HepG2 (cell line): ENCODE results near the gene ENHO. TPM values are rescaled to one million over a fixed set of nuclear protein-coding genes. Genes with fewer than 3 reads are reported as not detected.

Source experiments
- ATF4 ChIP-seq, 2 experiments: fragments of 450-650 bp in 1 of 2; sonication (generic) in 1 of 2; formaldehyde crosslinking; IDR thresholded peaks; 2 replicates each; pipeline versions ENCODE4 v1.5.0 to v1.8.0; 2020 to 2022; ENCODE audit warnings: mild to moderate bottlenecking in 1 of 2, missing genetic modification reagents in 1 of 2
- BRCA1 ChIP-seq: sonication (generic); formaldehyde crosslinking; IDR thresholded peaks from 2 replicates; pipeline ENCODE4 v1.4.0; 2020; ENCODE audit warnings: missing genetic modification reagents
- FOSL2 ChIP-seq: sonication (generic); formaldehyde crosslinking; IDR thresholded peaks from 2 replicates; pipeline ENCODE4 v1.4.0; 2020; ENCODE audit warnings: missing genetic modification reagents
- HMG20B ChIP-seq: conservative IDR thresholded peaks from 2 replicates; pipeline ENCODE4 v1.6.1; 2016; ENCODE audit warnings: missing genetic modification reagents, missing compliant biosample characterization
- HNF4A ChIP-seq: sonication (generic); formaldehyde crosslinking; IDR thresholded peaks from 2 replicates; pipeline ENCODE4 v1.4.0; 2020; ENCODE audit warnings: missing genetic modification reagents
- NR2C2 ChIP-seq: sonication (generic); formaldehyde crosslinking; IDR thresholded peaks from 2 replicates; pipeline ENCODE4 v1.4.0; 2020; ENCODE audit warnings: missing genetic modification reagents, mild to moderate bottlenecking, moderate library complexity, borderline replicate concordance
- NR2F2 ChIP-seq: IDR thresholded peaks from 2 replicates; pipeline ENCODE4 v1.6.1; 2012; ENCODE audit warnings: low read depth, inconsistent platforms, borderline replicate concordance
- PHF21A ChIP-seq: sonication (generic); formaldehyde crosslinking; IDR thresholded peaks from 2 replicates; pipeline ENCODE4 v1.5.0; 2020; ENCODE audit warnings: mild to moderate bottlenecking, missing genetic modification reagents
- RXRA ChIP-seq: sonication (generic); formaldehyde crosslinking; IDR thresholded peaks from 2 replicates; pipeline ENCODE4 v1.5.1; 2020; ENCODE audit warnings: missing genetic modification reagents
- RXRB ChIP-seq: IDR thresholded peaks from 2 replicates; pipeline ENCODE4 v1.6.1; 2016; ENCODE audit warnings: borderline replicate concordance, missing genetic modification reagents, missing compliant biosample characterization
- SOX6 ChIP-seq, 2 experiments: fragments of 450-650 bp in 1 of 2; sonication (generic) in 1 of 2; formaldehyde crosslinking in 1 of 2; IDR thresholded peaks; 2 replicates each; pipeline versions ENCODE4 v1.4.0 to v1.6.1; 2017 to 2020; ENCODE audit warnings: antibody characterized with exemption in 1 of 2, mild to moderate bottlenecking in 1 of 2, missing genetic modification reagents in 1 of 2
- TEAD3 ChIP-seq: optimal IDR thresholded peaks from 2 replicates; pipeline ENCODE3; 2016; ENCODE audit warnings: borderline replicate concordance
- UBTF ChIP-seq: sonication (generic); formaldehyde crosslinking; IDR thresholded peaks from 2 replicates; pipeline ENCODE4 v1.4.0; 2020; ENCODE audit warnings: mild to moderate bottlenecking, missing genetic modification reagents
- ZFX ChIP-seq: sonication (generic); formaldehyde crosslinking; IDR thresholded peaks from 2 replicates; pipeline ENCODE4 v1.4.0; 2020; ENCODE audit warnings: mild to moderate bottlenecking, low read depth, missing genetic modification reagents, moderate library complexity
- ZMYM4 ChIP-seq: sonication (generic); formaldehyde crosslinking; IDR thresholded peaks from 2 replicates; pipeline ENCODE4 v1.8.1; 2023; ENCODE audit warnings: mild to moderate bottlenecking, missing genetic modification reagents
- ZNF20 ChIP-seq: sonication (generic); formaldehyde crosslinking; IDR thresholded peaks from 2 replicates; pipeline ENCODE4 v1.4.0; 2020; ENCODE audit warnings: mild to moderate bottlenecking, moderate library complexity, missing genetic modification reagents
- ZNF746 ChIP-seq: sonication (generic); formaldehyde crosslinking; IDR thresholded peaks from 2 replicates; pipeline ENCODE4 v1.8.0; 2022; ENCODE audit warnings: mild to moderate bottlenecking, missing genetic modification reagents
- ZNF841 ChIP-seq: sonication (generic); formaldehyde crosslinking; IDR thresholded peaks from 2 replicates; pipeline ENCODE4 v1.8.1; 2023; ENCODE audit warnings: missing genetic modification reagents, borderline replicate concordance
- polyA plus RNA-seq, 8 experiments: library from polyadenylated mRNA; depleted of rRNA in 3 of 8; stranded (reverse) in 7 of 8; unstranded in 1 of 8; fragments of >200 nt; fragmentation: Illumina TruSeq in 4 of 8; extraction: Trizol in 4 of 8; gene quantifications; 2 replicates each; pipeline versions ENCODE4 v1.2.1 to v1.2.3, GENCODE V29; 2011 to 2016; ENCODE audit warnings: low read depth in 4 of 8, missing spikeins in 1 of 8, mixed read lengths in 1 of 8; ENCODE audit not compliant: insufficient read depth in 1 of 8
- total RNA-seq, 5 experiments: library from RNA; depleted of rRNA; stranded (reverse); fragments of >200 nt; fragmentation: Illumina TruSeq; extraction: Trizol; gene quantifications; 2 replicates each; pipeline ENCODE4 v1.2.3, GENCODE V29; 2016; ENCODE audit warnings: low read depth in 1 of 5
- TF ChIP-seq, protein P1 (sequence below): sonication (generic); formaldehyde crosslinking; IDR thresholded peaks from 2 replicates; pipeline ENCODE4 v1.4.0; 2020; ENCODE audit warnings: mild to moderate bottlenecking, missing genetic modification reagents, borderline replicate concordance

Gene ENHO
- total and polyA plus RNA-seq, 2 of the 13 experiments (the other 11 are each of a cell fraction or from before 2014, with no cell fraction given) = 0.08 to 0.60 TPM

- no peak for TF ChIP-seq ZNF20 (CRISPR knock-in tag)
- TF ChIP-seq HNF4A (CRISPR knock-in tag) = peak; percentile 60
- peak; percentile 62; the same call in 1 of the 2 replicates for TF ChIP-seq ZNF746 (CRISPR knock-in tag)
- TF ChIP-seq BRCA1 (CRISPR knock-in tag) = no peak
- TF ChIP-seq UBTF (CRISPR knock-in tag) = peak; percentile 66
- peak; percentile 56 for TF ChIP-seq NR2C2 (CRISPR knock-in tag)
- no peak for TF ChIP-seq ZNF841 (CRISPR knock-in tag)
- TF ChIP-seq RXRB (CRISPR knock-in tag) = peak; percentile 56
- TF ChIP-seq RXRA (CRISPR knock-in tag) = peak; percentile 79; the same call in 1 of the 2 replicates
- peak; percentile 92 for TF ChIP-seq NR2F2
- 0 out of 2 replicates have a peak, but pooled peaks have one; percentile 30 for TF ChIP-seq ZFX (CRISPR knock-in tag)
- no peak for TF ChIP-seq SOX6 (IDR thresholded peaks at IDR 0.05)
- TF ChIP-seq SOX6 (CRISPR knock-in tag; IDR thresholded peaks at IDR 0.05) = peak; percentile 85
- peak; percentile 90 for TF ChIP-seq PHF21A (CRISPR knock-in tag)
- peak; percentile 99 for TF ChIP-seq HMG20B (CRISPR knock-in tag)
- TF ChIP-seq TEAD3 (CRISPR knock-in tag) = peak; percentile 14
- TF ChIP-seq ZMYM4 (CRISPR knock-in tag) = peak; percentile 47; the same call in 1 of the 2 replicates
- TF ChIP-seq, protein P1, sequence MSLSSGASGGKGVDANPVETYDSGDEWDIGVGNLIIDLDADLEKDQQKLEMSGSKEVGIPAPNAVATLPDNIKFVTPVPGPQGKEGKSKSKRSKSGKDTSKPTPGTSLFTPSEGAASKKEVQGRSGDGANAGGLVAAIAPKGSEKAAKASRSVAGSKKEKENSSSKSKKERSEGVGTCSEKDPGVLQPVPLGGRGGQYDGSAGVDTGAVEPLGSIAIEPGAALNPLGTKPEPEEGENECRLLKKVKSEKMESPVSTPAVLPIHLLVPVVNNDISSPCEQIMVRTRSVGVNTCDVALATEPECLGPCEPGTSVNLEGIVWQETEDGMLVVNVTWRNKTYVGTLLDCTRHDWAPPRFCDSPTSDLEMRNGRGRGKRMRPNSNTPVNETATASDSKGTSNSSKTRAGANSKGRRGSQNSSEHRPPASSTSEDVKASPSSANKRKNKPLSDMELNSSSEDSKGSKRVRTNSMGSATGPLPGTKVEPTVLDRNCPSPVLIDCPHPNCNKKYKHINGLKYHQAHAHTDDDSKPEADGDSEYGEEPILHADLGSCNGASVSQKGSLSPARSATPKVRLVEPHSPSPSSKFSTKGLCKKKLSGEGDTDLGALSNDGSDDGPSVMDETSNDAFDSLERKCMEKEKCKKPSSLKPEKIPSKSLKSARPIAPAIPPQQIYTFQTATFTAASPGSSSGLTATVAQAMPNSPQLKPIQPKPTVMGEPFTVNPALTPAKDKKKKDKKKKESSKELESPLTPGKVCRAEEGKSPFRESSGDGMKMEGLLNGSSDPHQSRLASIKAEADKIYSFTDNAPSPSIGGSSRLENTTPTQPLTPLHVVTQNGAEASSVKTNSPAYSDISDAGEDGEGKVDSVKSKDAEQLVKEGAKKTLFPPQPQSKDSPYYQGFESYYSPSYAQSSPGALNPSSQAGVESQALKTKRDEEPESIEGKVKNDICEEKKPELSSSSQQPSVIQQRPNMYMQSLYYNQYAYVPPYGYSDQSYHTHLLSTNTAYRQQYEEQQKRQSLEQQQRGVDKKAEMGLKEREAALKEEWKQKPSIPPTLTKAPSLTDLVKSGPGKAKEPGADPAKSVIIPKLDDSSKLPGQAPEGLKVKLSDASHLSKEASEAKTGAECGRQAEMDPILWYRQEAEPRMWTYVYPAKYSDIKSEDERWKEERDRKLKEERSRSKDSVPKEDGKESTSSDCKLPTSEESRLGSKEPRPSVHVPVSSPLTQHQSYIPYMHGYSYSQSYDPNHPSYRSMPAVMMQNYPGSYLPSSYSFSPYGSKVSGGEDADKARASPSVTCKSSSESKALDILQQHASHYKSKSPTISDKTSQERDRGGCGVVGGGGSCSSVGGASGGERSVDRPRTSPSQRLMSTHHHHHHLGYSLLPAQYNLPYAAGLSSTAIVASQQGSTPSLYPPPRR (CRISPR knock-in tag) = peak; percentile 95
- TF ChIP-seq ATF4 (CRISPR knock-in tag; IDR thresholded peaks at IDR 0.05) = peak in 1 of 2 experiments; percentile 57; a peak in 1 of 4 replicates
- TF ChIP-seq FOSL2 (CRISPR knock-in tag) = peak; percentile 36; the same call in 1 of the 2 replicates
Measured at GRCh38 chr9:34512131-34513078, 10.4 kb downstream of the ENHO start (continued).
